Adipose tissue (tissue), 3 donors: ENCODE data around the gene CMKLR1. TPM values are rescaled to one million over a fixed set of nuclear protein-coding genes. Genes with fewer than 3 reads are reported as not detected.
A peak's percentile ranks its signal among the peaks of the same experiment; 100 is the strongest.

Experiments used
- H3K27ac ChIP-seq: one replicate; pipeline ENCODE4 v1.5.1; 2013; ENCODE audit warnings: low read depth, low read length
- WGBS, 3 donors: extraction: QIAGEN DNeasy Blood & Tissue Kit; methylation state at CpG; one replicate each; pipeline ENCODE4 v1.1.7; 2013; 5-methylcytosine and 5-hydroxymethylcytosine counted together
- polyA plus RNA-seq, 3 donors: library from polyadenylated mRNA; stranded (reverse); fragments of 200-250 nt; gene quantifications; one replicate each; pipeline ENCODE4 v1.2.3, GENCODE V29; 2013
- donor health status: healthy with polysubstance abuse.
- donor health status: Bipolar disorder and iron deficiency.
- donor health status: healthy.

Gene CMKLR1
- polyA plus RNA-seq, 3 donors, result 1.3 to 7.0 (median 5.3) TPM

GRCh38 chr12:108307006-108307405 is 32.1 kb downstream of the CMKLR1 start:
- no peak overlapping the region for H3K27ac ChIP-seq
- WGBS, 3 donors, result 76 to 83% (median 77%) methylated on average over 7 of the region's 7 CpGs

DNA sequence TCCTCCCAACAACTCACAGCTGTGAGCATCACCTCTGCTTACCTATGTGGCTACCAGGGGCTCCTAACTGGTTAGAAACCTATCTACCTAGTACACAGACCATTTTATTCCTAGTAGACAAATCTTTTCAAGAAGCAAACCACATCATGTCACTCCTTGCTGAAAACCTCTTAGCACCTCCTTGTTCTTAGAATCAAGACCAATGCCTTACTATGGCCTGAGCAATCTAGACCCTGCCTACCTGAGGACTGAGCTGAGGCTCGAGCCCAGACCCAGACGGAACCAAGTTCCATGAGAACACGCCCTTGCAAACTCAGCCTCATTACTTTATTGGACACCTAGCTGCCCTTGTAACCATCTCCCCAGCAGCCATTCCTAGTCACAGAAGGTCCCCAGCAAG is 32.6 kb downstream of the CMKLR1 start:
- 78 to 93% (median 93%) methylated on average over 3 of the region's 3 CpGs for WGBS, 3 donors
- peak overlapping the region; percentile 29 for H3K27ac ChIP-seq

DNA sequence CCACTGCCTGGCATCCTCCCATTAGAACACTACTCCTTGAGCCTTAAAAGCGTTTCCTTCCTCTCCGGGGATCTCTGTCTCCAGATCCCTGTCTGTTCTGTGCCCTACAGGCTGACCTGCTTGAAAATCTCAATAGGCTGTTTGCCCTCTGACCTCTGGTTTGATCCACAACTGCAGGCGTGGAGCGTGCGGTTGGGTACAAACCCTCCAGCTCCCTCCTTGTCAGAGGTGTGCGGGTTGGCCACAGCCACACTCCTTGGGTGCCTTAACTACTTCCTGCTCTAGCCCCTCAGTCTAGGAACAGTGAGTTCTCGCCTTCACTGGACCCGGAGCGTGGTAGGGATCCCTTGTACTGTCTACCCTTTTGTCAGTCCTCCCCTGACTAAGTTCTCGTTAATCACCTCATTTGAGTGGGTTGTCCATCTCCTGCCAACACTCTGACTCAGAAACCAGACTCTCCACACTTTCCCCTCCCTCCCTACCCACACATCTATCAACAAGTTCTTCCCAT is 33.1 kb downstream of the CMKLR1 start:
- H3K27ac ChIP-seq, result peak overlapping the region; percentile 29
- 33 to 57% (median 36%) methylated on average over 10 of the region's 10 CpGs for WGBS, 3 donors

GRCh38 chr12:108305520-108305919 is 33.6 kb downstream of the CMKLR1 start:
- 11 to 54% (median 11%) methylated on average over 9 of the region's 9 CpGs for WGBS, 3 donors
- no peak overlapping the region for H3K27ac ChIP-seq

DNA sequence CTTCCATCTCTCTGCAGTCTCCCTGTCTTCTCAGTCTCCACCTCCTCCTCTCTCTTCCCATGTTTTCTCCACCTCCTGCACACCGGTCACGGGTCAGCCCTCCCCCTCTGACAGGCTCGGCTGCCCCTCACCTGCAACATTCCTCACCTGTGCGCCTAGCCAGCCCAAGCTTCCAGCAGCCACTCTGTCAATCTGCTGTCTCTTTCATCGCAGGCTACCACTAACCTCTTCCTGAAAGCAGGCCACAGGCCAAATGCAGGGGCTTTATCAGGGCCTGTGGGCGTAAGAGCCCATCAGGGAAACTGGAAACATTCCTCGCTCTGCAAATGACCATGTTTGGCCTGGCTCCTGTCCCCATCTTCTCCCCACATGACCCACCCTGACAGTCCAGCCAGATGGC is 34.5 kb downstream of the CMKLR1 start:
- 30 to 61% (median 61%) methylated on average over 7 of the region's 7 CpGs for WGBS, 3 donors
- H3K27ac ChIP-seq, result no peak overlapping the region

- WGBS, 3 donors, result 40 to 75% (median 68%) methylated on average over 8 of the region's 8 CpGs
- H3K27ac ChIP-seq, result no peak overlapping the region
These were observed 35.4 kb downstream of the CMKLR1 start for GRCh38 chr12:108303703-108304102.

DNA sequence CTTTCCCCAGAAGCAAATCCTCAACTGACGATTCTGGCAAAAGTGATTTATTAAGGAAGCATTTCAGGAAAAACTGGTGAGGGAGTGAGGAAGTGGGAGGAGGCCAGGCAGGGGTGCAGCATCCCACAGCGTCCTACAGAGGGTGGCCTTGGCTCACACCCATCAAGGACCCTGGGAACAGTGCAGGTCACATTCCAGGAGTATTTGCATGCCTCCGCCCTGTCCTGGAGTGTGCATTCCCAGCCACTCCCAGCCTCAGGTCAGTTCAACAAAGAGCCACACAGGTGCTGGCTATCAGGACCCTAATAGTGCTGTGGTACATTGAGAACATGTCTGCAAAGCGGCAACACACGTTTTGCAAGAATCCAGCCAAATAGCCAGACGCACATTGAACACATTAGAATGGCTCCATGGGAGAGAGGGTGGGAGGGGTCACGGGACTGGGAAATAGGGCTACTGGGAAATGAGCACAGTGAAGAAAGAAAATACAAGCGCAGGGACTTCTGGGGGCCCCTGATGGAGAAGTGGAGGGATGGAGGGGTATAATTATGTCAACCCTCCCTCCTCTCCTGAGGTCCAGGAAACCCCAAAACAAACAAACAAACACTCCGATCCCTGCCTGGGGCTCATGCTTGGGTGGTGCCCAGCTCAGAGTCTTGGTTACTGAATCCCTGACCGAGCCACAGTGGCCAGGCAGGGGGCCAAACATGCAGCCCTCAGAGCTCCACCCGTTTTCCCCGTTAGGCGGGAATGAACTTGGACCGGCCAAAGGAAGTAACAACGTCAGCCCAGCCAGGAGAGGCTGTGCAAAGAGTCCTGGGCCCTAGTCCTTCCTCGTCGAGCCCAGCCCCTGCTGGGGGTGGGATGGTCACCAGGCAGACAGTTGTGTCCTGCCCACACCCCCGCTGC is 36.5 kb downstream of the CMKLR1 start:
- no peak overlapping the region for H3K27ac ChIP-seq
- WGBS, 3 donors, result 12 to 39% (median 30%) methylated on average over 18 of the region's 18 CpGs

DNA sequence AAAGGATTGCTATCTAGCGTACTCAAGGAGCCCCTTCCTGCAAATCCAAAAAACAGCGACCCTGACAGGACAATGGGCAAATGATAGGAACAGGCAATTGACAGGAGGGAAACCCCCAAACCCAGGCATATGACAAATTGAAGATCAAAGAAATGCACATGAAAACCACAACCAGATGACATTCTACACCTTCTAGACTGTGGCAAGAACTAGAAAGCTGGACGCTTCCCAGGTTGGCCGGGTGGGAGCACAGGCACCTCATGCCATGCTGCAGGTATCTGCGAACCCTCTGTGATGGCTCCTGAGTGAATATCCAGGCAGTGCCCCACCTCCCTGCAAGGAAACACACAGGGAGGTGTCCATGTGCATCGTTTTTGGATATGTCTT is 37.1 kb downstream of the CMKLR1 start:
- WGBS, 3 donors, result 59 to 69% (median 63%) methylated on average over 6 of the region's 6 CpGs
- H3K27ac ChIP-seq, result no peak overlapping the region

GRCh38 chr12:108301346-108301745 is 37.8 kb downstream of the CMKLR1 start:
- peak overlapping the region; percentile 10 for H3K27ac ChIP-seq

GRCh38 chr12:108299980-108300696 is 39.0 kb downstream of the CMKLR1 start:
- WGBS, 3 donors, result 87 to 94% (median 88%) methylated on average over 7 of the region's 7 CpGs
- no peak overlapping the region for H3K27ac ChIP-seq

More at GRCh38 chr12:108301346-108301745, 37.8 kb downstream of the CMKLR1 start:
- 77 to 94% (median 93%) methylated on average over 6 of the region's 6 CpGs for WGBS, 3 donors

- WGBS, 3 donors, result 69 to 79% (median 71%) methylated on average over 4 of the region's 4 CpGs
- no peak overlapping the region for H3K27ac ChIP-seq
These were observed 39.6 kb downstream of the CMKLR1 start for GRCh38 chr12:108299516-108299915.

- 79 to 96% (median 89%) methylated on average over 6 of the region's 6 CpGs for WGBS, 3 donors
- H3K27ac ChIP-seq, result no peak overlapping the region
These were observed 40.3 kb downstream of the CMKLR1 start for GRCh38 chr12:108298761-108299275.

DNA sequence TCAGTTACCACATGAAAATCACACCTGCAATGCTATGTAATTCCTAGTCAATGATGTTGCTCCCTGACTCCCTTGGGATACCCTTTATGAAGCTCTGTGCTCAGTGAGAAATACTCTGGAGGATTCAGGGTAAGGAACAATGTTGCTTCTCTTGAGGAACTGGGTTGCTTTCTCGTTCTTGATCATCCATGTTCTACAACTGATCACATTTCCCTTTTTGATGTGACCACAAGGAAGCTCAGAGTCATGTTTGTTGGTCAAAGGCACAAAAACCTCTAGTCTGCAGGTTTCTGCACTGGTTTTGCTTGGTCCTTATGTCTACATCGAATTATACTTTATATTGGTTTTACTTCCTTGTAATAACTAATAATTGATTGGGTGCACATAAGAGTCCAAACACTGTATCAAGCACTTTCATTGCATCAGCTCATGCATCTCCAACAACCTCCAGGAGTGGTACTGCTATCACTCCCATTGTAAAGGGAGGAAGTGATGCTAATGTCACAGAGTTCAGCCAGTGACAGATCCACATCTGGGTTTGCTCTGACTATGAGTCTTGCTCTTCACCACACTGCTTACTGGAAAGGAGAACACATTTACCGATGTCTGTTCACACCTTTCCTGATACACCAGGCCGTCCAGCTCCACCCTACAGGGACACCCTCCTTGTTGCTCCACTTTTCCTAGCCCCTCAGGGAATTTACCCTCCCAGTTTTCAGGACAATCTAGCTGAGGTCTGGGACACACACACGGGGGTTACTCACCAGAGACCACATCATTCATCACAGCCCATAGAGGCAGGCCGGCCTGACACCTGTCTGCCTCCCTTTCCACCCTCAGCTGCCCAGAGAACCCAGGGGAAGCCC is 41.0 kb downstream of the CMKLR1 start:
- 72 to 83% (median 79%) methylated on average over 6 of the region's 6 CpGs for WGBS, 3 donors

DNA sequence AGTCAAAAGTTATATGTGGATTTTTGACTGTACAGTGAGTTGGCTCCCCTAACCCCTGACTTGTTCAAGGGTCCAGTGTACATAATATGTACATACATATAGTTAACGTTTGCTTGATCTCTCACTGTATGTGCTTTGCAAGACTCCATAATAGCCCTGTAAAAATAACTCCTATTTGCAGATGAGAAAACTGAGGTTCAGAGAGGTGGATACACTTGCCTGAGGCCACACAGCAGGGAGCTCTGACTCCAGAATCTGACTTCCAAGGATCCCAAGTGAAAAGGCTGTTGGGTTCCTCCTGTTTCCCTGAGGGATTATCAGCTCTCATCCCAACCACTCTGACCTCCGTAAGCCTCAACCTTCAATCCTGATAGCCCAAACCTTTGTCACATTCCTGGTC is 41.7 kb downstream of the CMKLR1 start:
- H3K27ac ChIP-seq, result no peak overlapping the region
- 68 to 89% (median 85%) methylated on average over 2 of the region's 2 CpGs for WGBS, 3 donors

More for the DNA sequence above, 41.0 kb downstream of the CMKLR1 start:
- H3K27ac ChIP-seq, result no peak overlapping the region

DNA sequence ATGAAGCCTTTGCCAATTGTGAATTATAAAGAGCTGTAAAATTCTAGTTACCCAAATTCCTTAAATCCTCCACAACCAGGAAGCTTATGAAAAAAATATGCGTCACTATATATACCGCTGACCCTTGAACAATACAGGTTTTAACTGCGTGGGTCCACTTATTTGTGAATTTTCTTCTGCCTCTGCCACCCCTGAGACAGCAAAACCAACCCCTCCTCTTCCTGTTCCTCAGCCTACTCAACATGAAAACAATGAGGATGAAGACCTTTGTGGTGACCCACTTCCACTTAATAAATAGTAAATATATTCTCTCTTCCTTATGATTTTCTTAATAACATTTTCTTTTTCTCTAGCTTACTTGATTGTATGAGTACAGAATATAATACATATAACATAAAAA is 42.2 kb downstream of the CMKLR1 start:
- 39 to 66% (median 41%) methylated on average over 3 of the region's 3 CpGs for WGBS, 3 donors
- no peak overlapping the region for H3K27ac ChIP-seq

DNA sequence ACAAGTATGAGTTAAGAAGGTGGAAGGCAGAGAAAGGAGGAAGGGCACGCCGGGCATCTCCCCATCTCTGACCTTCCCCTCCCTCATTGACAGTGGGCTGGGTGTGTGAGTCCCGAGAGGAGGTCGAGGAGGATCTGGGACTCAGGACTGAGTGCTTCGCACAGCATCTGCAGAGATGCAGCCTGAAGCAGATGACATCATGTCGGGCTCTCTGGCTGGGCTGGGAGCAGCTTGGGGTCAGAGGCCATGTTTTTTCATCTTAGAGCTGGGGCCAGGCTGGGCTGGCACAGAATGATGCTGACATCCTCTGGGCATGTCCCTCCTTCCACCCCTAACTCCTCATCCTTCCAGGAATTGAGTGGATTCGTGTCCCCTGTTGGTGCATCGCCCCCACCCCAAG is 43.5 kb downstream of the CMKLR1 start:
- WGBS, 3 donors, result 58 to 65% (median 58%) methylated on average over 8 of the region's 8 CpGs
- H3K27ac ChIP-seq, result no peak overlapping the region

- no peak overlapping the region for H3K27ac ChIP-seq
- 43 to 47% (median 45%) methylated on average over 11 of the region's 11 CpGs for WGBS, 3 donors
These were observed 49.6 kb downstream of the CMKLR1 start for GRCh38 chr12:108289350-108290161.
